Ovary (tissue), 9 donors: ENCODE measurements around the gene CNGA2. TPM values are rescaled to one million over a fixed set of nuclear protein-coding genes. Genes with fewer than 3 reads are reported as not detected.

Experiments used
- DNase-seq, 5 donors: peaks; one replicate each; pipeline ENCODE4 v3.0.0-alpha.2; 2019 to 2020
- H3K27ac ChIP-seq, 2 donors: fragments of 200-600 bp; one replicate each; pipeline versions ENCODE4 v1.5.1 to v1.8.0; 2019 to 2022
- H3K27me3 ChIP-seq: fragments of 200-600 bp; one replicate; pipeline ENCODE4 v1.8.0; 2022
- H3K36me3 ChIP-seq: fragments of 200-600 bp; sonication (generic); one replicate; pipeline ENCODE4 v1.5.1; 2019
- H3K4me1 ChIP-seq: one replicate; pipeline ENCODE4 v1.8.1; 2013; ENCODE audit warnings: mild to moderate bottlenecking, moderate library complexity; ENCODE audit not compliant: insufficient read depth
- H3K4me3 ChIP-seq: fragments of 200-600 bp; sonication (generic); one replicate; pipeline ENCODE4 v1.5.1; 2017
- H3K9me3 ChIP-seq, 2 donors: fragments of 200-600 bp in 1 of 2; sonication (generic) in 1 of 2; one replicate each; pipeline versions ENCODE4 v1.5.1 to v1.8.1; 2013 to 2019; ENCODE audit warnings: mild to moderate bottlenecking in 1 of 2, moderate library complexity in 1 of 2
- EP300 ChIP-seq: sonication (generic); formaldehyde crosslinking; IDR thresholded peaks from one replicate; pipeline ENCODE4 v1.6.1; 2017; ENCODE audit warnings: antibody characterized with exemption
- POLR2A ChIP-seq: fragments of 450-650 bp; IDR thresholded peaks from one replicate; pipeline ENCODE4 v1.6.1; 2017; ENCODE audit warnings: antibody characterized with exemption, mild to moderate bottlenecking, moderate library complexity
- WGBS, 3 donors: extraction: QIAGEN DNeasy Blood & Tissue Kit in 1 of 3; methylation state at CpG; one replicate each; pipeline versions ENCODE4 v1.1.5 to v1.1.7; 2013 to 2017; 5-methylcytosine and 5-hydroxymethylcytosine counted together
- intact Hi-C, 4 donors: fragments of 100-400 bp; cut with DNase I; formaldehyde crosslinking; loops; one replicate each; pipeline versions ENCODE4 v1.11.0 to v1.15.1; 2022 to 2023
- polyA plus RNA-seq, 2 donors: library from polyadenylated mRNA; stranded (reverse); fragments of 200-250 nt in 1 of 2; fragments of 350-450 nt in 1 of 2; fragmentation: Illumina TruSeq in 1 of 2; extraction: RNeasy Lipid Tissue Mini Kit (QIAGEN cat#74804) in 1 of 2; gene quantifications; one replicate each; pipeline ENCODE4 v1.2.3, GENCODE V29; 2013 to 2014
- total RNA-seq, 7 donors: library from RNA; depleted of rRNA in 2 of 7; stranded (reverse); fragments of >200 nt in 2 of 7; fragmentation: NEBNext Ultra II Directional in 3 of 7; extraction: Animal tissue kit (Norgen Biotek cat#: 25700) in 3 of 7; gene quantifications; one replicate each; pipeline versions ENCODE4 v1.1.0 to v1.2.4, GENCODE V29; 2016 to 2023
- TF ChIP-seq, protein P1 (sequence below), 3 donors: fragments of 450-650 bp in 2 of 3; fragments of 200-600 bp in 1 of 3; IDR thresholded peaks; one replicate each; pipeline versions ENCODE4 v1.5.1 to v1.8.0; 2016 to 2022; ENCODE audit warnings: antibody characterized with exemption in 3 of 3, mild to moderate bottlenecking in 1 of 3
- donor health status: DM: no; HTN: no; CAD: no; lungs with moderate emphysema.
- donor health status: DM: no; HTN: no; CAD: no.
- donor health status: Bipolar disorder and iron deficiency.
- donor health status: DM: yes; HTN: yes; CAD: no.
- donor health status: DM: no; HTN: no; CAD: no.
- donor health status: DM: yes; HTN: yes; CAD: no.

CNGA2 gene
- total and polyA plus RNA-seq, 9 donors = not detected

- no peaks in the 10 kb centered on the region for H3K27me3 ChIP-seq
- intact Hi-C loops = no loop called here
- no peak overlapping the region for H3K4me3 ChIP-seq
- WGBS, 3 donors = 70 to 74% (median 70%) methylated on average over 9 of the region's 9 CpGs
- DNase-seq = no peak
- no peaks in the 10 kb centered on the region for H3K4me1 ChIP-seq
- H3K36me3 ChIP-seq = no peaks in the 10 kb centered on the region
- no peak for TF ChIP-seq POLR2A
- TF ChIP-seq EP300 = no peak
- TF ChIP-seq, protein P1, sequence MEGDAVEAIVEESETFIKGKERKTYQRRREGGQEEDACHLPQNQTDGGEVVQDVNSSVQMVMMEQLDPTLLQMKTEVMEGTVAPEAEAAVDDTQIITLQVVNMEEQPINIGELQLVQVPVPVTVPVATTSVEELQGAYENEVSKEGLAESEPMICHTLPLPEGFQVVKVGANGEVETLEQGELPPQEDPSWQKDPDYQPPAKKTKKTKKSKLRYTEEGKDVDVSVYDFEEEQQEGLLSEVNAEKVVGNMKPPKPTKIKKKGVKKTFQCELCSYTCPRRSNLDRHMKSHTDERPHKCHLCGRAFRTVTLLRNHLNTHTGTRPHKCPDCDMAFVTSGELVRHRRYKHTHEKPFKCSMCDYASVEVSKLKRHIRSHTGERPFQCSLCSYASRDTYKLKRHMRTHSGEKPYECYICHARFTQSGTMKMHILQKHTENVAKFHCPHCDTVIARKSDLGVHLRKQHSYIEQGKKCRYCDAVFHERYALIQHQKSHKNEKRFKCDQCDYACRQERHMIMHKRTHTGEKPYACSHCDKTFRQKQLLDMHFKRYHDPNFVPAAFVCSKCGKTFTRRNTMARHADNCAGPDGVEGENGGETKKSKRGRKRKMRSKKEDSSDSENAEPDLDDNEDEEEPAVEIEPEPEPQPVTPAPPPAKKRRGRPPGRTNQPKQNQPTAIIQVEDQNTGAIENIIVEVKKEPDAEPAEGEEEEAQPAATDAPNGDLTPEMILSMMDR (IDR thresholded peaks at IDR 0.05) = no peak
- no peak overlapping the region for H3K27ac ChIP-seq
- H3K9me3 ChIP-seq = no peaks in the 10 kb centered on the region
These were observed 32.4 kb upstream of the CNGA2 start for GRCh38 chrX:151702026-151702714.

DNA sequence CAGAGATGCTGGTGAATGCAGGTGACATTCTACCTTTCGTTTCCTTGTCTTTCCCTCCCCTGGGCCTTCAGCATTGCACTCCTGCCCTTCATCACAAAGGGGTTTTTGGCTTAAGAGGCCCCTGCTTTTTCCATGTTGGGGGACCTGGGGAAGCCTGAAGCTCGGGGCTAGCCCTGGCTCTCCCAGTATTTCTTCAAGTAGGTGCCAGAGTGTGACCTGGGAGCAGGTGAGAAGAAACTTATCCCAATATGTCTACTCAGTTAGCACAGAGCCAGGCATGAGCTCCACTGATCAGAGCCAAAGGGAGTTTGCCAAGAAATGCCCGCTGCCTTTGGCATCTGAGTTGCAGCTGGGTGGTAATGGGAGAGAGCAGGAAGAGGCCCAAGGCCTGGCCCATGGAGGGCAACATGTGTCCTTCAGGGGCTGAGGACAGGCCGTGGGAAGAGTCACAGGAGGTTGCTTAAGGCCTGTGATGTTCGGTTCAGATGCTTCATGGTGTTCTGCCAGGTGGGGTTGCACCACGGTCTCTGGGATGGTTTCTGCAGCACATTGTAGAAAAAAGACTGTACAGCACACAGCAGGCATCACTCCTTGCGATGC, 31.7 kb upstream of the CNGA2 start:
- Histone ChIP-seq H3K4me3 (no peak overlapping the region), H3K36me3 (no peaks in the 10 kb centered on the region), H3K27ac (no peak overlapping the region), H3K4me1 (no peaks in the 10 kb centered on the region), H3K9me3 (no peaks in the 10 kb centered on the region), H3K27me3 (no peaks in the 10 kb centered on the region)
- WGBS, 3 donors = 59 to 63% (median 61%) methylated on average over 7 of the region's 7 CpGs
- no peak for DNase-seq
- TF ChIP-seq, protein P1 (IDR thresholded peaks at IDR 0.05) = no peak
- no peak for TF ChIP-seq EP300
- TF ChIP-seq POLR2A = no peak
- intact Hi-C loops = no loop called here

GRCh38 chrX:151703487-151703886, 31.1 kb upstream of the CNGA2 start:
- WGBS, 3 donors = 25 to 42% (median 33%) methylated on average over 7 of the region's 7 CpGs
- H3K27me3 ChIP-seq = no peaks in the 10 kb centered on the region
- H3K9me3 ChIP-seq = no peaks in the 10 kb centered on the region
- no peaks in the 10 kb centered on the region for H3K36me3 ChIP-seq
- TF ChIP-seq EP300 = no peak
- TF ChIP-seq, protein P1 (IDR thresholded peaks at IDR 0.05) = no peak
- no peak for TF ChIP-seq POLR2A
- H3K27ac ChIP-seq = no peak overlapping the region
- H3K4me1 ChIP-seq = no peaks in the 10 kb centered on the region
- intact Hi-C loops = no loop called here
- DNase-seq = peak; percentile 33 to 69 (median 50)
- no peak overlapping the region for H3K4me3 ChIP-seq

GRCh38 chrX:151704041-151704663, 30.4 kb upstream of the CNGA2 start:
- Histone ChIP-seq H3K27me3 (no peaks in the 10 kb centered on the region), H3K4me1 (no peaks in the 10 kb centered on the region), H3K36me3 (no peaks in the 10 kb centered on the region), H3K4me3 (no peak overlapping the region), H3K9me3 (no peaks in the 10 kb centered on the region), H3K27ac (no peak overlapping the region)
- intact Hi-C loops = no loop called here
- no peak for DNase-seq
- TF ChIP-seq EP300 (no peak), POLR2A (no peak)
- TF ChIP-seq, protein P1 (IDR thresholded peaks at IDR 0.05) = no peak
- 47 to 54% (median 50%) methylated on average over 13 of the region's 13 CpGs for WGBS, 3 donors
